HCT116 (cell line): ENCODE measurements around the gene SIK3. TPM values are rescaled to one million over a fixed set of nuclear protein-coding genes. Genes with fewer than 3 reads are reported as not detected.

ENCODE experiments used
- ATAC-seq: fragments of 200-7000 bp; cut with Tn5 transposase; 2 replicates; pipeline ENCODE4 v1.9.1; 2020; ENCODE audit warnings: mild to moderate bottlenecking, moderate library complexity
- BruUV-seq: library from RNA; stranded (reverse); fragments of 400-500 nt; replicated peaks from 2 replicates; lab custom pipeline; 2021; lab: Mats Ljungman, UMichigan
- CTCF ChIA-PET: fragments of 300-600 bp; sonication (Branson Sonifier 250); formaldehyde crosslinking; loops from one replicate; lab custom pipeline; 2021; ENCODE audit warnings: antibody characterized with exemption; lab: Charles Lee
- POLR2A ChIA-PET: fragments of 300-600, 350-600 bp; sonication (Branson Sonifier 250); formaldehyde crosslinking; loops from one replicate; lab custom pipeline; 2021; ENCODE audit warnings: antibody characterized with exemption; lab: Charles Lee
- RAD21 ChIA-PET, 2 experiments: fragments of 300-600 bp; sonication (Branson Sonifier 250); formaldehyde crosslinking; loops; one replicate each; lab custom pipeline; 2023; ENCODE audit warnings: low total read pairs in 2 of 2; ENCODE audit not compliant: uncharacterized antibody in 2 of 2, unreplicated experiment in 2 of 2, low non-redundant PET in 1 of 2; lab: Charles Lee
- DNase-seq: peaks from one replicate; pipeline ENCODE4 v3.0.0-alpha.2; 2010; ENCODE audit warnings: low read depth, low spot score
- H2AFZ ChIP-seq: fragments of 200-600 bp; shearing (Covaris generic), sonication (generic); 2 replicates; pipeline ENCODE4 v1.6.1; 2017; ENCODE audit warnings: low read depth, mixed run types, mixed read lengths, antibody characterized with exemption, low read length; ENCODE audit not compliant: poor library complexity, severe bottlenecking
- H3K27ac ChIP-seq: 2 replicates; pipeline ENCODE4 v1.5.1; 2012; ENCODE audit warnings: low read depth, low read length
- H3K27me3 ChIP-seq: fragments of 200-600 bp; sonication (generic); 2 replicates; pipeline ENCODE4 v1.6.1; 2016; ENCODE audit warnings: mixed run types, low read length, mixed read lengths; ENCODE audit not compliant: insufficient read depth
- H3K36me3 ChIP-seq, 2 experiments: fragments of 200-500 bp in 1 of 2; fragments of 200-600 bp in 1 of 2; sonication (Bioruptor generic) in 1 of 2; sonication (generic) in 1 of 2; 2 replicates each; pipeline versions ENCODE4 v1.5.1 to v1.6.1; 2014 to 2016; ENCODE audit warnings: low read length in 2 of 2, inconsistent platforms in 1 of 2, mixed read lengths in 1 of 2, mixed run types in 1 of 2; ENCODE audit not compliant: insufficient read depth in 2 of 2, control insufficient read depth in 1 of 2
- H3K4me1 ChIP-seq, 2 experiments: fragments of 200-600 bp in 1 of 2; sonication (generic) in 1 of 2; 2 replicates each; pipeline versions ENCODE4 v1.5.1 to v1.6.1; 2012 to 2017; ENCODE audit warnings: low read length in 2 of 2, inconsistent platforms in 1 of 2, mild to moderate bottlenecking in 1 of 2, mixed read lengths in 1 of 2, mixed run types in 1 of 2, moderate library complexity in 1 of 2; ENCODE audit not compliant: insufficient read depth in 2 of 2, control insufficient read depth in 1 of 2
- H3K4me2 ChIP-seq: fragments of 200-600 bp; sonication (generic); 2 replicates; pipeline ENCODE4 v1.6.1; 2017; ENCODE audit warnings: mixed run types, low read length, mixed read lengths
- H3K4me3 ChIP-seq, 2 experiments: fragments of 200-600 bp in 1 of 2; sonication (generic) in 1 of 2; replicated peaks in 1 of 2; 2 replicates each; pipeline ENCODE4 v1.5.1; 2011 to 2016; ENCODE audit warnings: low read length in 2 of 2, control low read depth in 1 of 2, low read depth in 1 of 2, mild to moderate bottlenecking in 1 of 2, mixed read lengths in 1 of 2, mixed run types in 1 of 2
- H3K79me2 ChIP-seq: fragments of 200-600 bp; sonication (generic); 2 replicates; pipeline ENCODE4 v1.6.1; 2017; ENCODE audit warnings: mild to moderate bottlenecking, mixed run types, low read length, moderate library complexity, mixed read lengths; ENCODE audit not compliant: insufficient read depth
- H3K9ac ChIP-seq: fragments of 200-600 bp; sonication (generic); 2 replicates; pipeline ENCODE4 v1.6.1; 2016; ENCODE audit warnings: low read length, mixed read lengths
- H3K9me2 ChIP-seq: fragments of 200-600 bp; sonication (generic), shearing (Covaris generic); 2 replicates; pipeline ENCODE4 v1.6.1; 2017; ENCODE audit warnings: mixed run types, mild to moderate bottlenecking, moderate library complexity; ENCODE audit not compliant: insufficient read depth
- H3K9me3 ChIP-seq, 2 experiments: fragments of 200-500 bp in 1 of 2; fragments of 200-600 bp in 1 of 2; sonication (Bioruptor generic) in 1 of 2; sonication (generic) in 1 of 2; 2 replicates each; pipeline ENCODE4 v1.6.1; 2014 to 2017; ENCODE audit warnings: low read length in 2 of 2, mixed read lengths in 2 of 2, inconsistent platforms in 1 of 2, low read depth in 1 of 2, mild to moderate bottlenecking in 1 of 2, mixed run types in 1 of 2, moderate library complexity in 1 of 2; ENCODE audit not compliant: control insufficient read depth in 1 of 2, insufficient read depth in 1 of 2
- H4K20me1 ChIP-seq: fragments of 200-600 bp; sonication (generic), shearing (Covaris generic); 2 replicates; pipeline ENCODE4 v1.6.1; 2017; ENCODE audit warnings: mixed run types, mild to moderate bottlenecking, moderate library complexity; ENCODE audit not compliant: insufficient read depth
- CBX3 ChIP-seq: IDR thresholded peaks from 2 replicates; pipeline ENCODE4 v1.6.1; 2012; ENCODE audit warnings: low read depth
- CEBPB ChIP-seq: IDR thresholded peaks from 2 replicates; pipeline ENCODE4 v1.6.1; 2012; ENCODE audit warnings: low read depth
- ELF1 ChIP-seq: IDR thresholded peaks from 2 replicates; pipeline ENCODE4 v1.6.1; 2012; ENCODE audit warnings: low read depth, borderline replicate concordance
- EZH2 ChIP-seq: fragments of 200-600 bp; sonication (generic); IDR thresholded peaks from 2 replicates; pipeline ENCODE4 v1.6.1; 2017; ENCODE audit warnings: antibody characterized with exemption, mixed run types
- FOSL1 ChIP-seq: IDR thresholded peaks from 2 replicates; pipeline ENCODE4 v1.6.1; 2012; ENCODE audit warnings: low read depth
- JUND ChIP-seq: IDR thresholded peaks from 2 replicates; pipeline ENCODE4 v1.6.1; 2012
- MAX ChIP-seq: IDR thresholded peaks from 2 replicates; pipeline ENCODE4 v1.6.1; 2012
- POLR2A ChIP-seq: IDR thresholded peaks from 2 replicates; pipeline ENCODE4 v1.7.0; 2011; ENCODE audit warnings: borderline replicate concordance; ENCODE audit not compliant: insufficient read depth, insufficient read length; ENCODE audit errors: extremely low read depth
- RAD21 ChIP-seq: IDR thresholded peaks from 2 replicates; pipeline ENCODE4 v1.6.1; 2012; ENCODE audit warnings: low read depth, mild to moderate bottlenecking
- SIN3A ChIP-seq: IDR thresholded peaks from 2 replicates; pipeline ENCODE4 v1.6.1; 2012; ENCODE audit warnings: low read depth
- SP1 ChIP-seq: IDR thresholded peaks from 2 replicates; pipeline ENCODE4 v1.6.1; 2012; ENCODE audit warnings: low read depth
- ZBTB33 ChIP-seq: IDR thresholded peaks from 2 replicates; pipeline ENCODE4 v1.6.1; 2011; ENCODE audit warnings: mild to moderate bottlenecking, low read length, moderate library complexity; ENCODE audit not compliant: insufficient replicate concordance; ENCODE audit errors: extremely low read depth
- ZFX ChIP-seq: fragments of 450-650 bp; IDR thresholded peaks from 2 replicates; pipeline ENCODE4 v1.6.1; 2017
- ZNF274 ChIP-seq: fragments of 200-500 bp; sonication (Bioruptor generic); IDR thresholded peaks from 2 replicates; pipeline ENCODE4 v1.6.1; 2014; ENCODE audit warnings: mild to moderate bottlenecking, low read depth, low read length, inconsistent platforms
- intact Hi-C: fragments of 100-400 bp; cut with micrococcal nuclease; formaldehyde crosslinking; loops from 2 replicates; pipeline ENCODE4 v1.10.0; 2022
- total RNA-seq: library from RNA; stranded (reverse); gene quantifications from one replicate; pipeline ENCODE4 v1.2.1, GENCODE V29; 2021; ENCODE audit not compliant: unreplicated experiment
- TF ChIP-seq, protein P1 (sequence below), 3 experiments: fragments of 200-600 bp in 1 of 3; sonication (generic) in 1 of 3; IDR thresholded peaks in 2 of 3; conservative IDR thresholded peaks in 1 of 3; 2 replicates each; pipeline ENCODE4 v1.5.1; 2012 to 2017; ENCODE audit warnings: low read depth in 2 of 3, low read length in 2 of 3, antibody characterized with exemption in 1 of 3, borderline replicate concordance in 1 of 3, control low read depth in 1 of 3, mild to moderate bottlenecking in 1 of 3, mixed read lengths in 1 of 3, mixed run types in 1 of 3, moderate library complexity in 1 of 3; ENCODE audit not compliant: insufficient read depth in 1 of 3

The SIK3 gene
- total RNA-seq, 1 experiment from 2014 or later = 21.0 TPM

- Histone ChIP-seq H2AFZ (no peak overlapping the region), H3K9me3 (no peaks in the 10 kb centered on the region), H3K79me2 (peaks cover 67% of the 10 kb centered on the region), H3K27me3 (no peaks in the 10 kb centered on the region), H3K4me2 (no peak overlapping the region), H3K4me3 (no peak overlapping the region), H3K27ac (no peak overlapping the region), H4K20me1 (peaks cover 11% of the 10 kb centered on the region; the same call in 1 of the 2 replicates), H3K4me1 (peaks cover 0 to 3% of the 10 kb centered on the region in 2 experiments; a peak in 1 of 4 replicates), H3K36me3 (no peaks in the 10 kb centered on the region), H3K9me2 (no peaks in the 10 kb centered on the region), H3K9ac (no peak overlapping the region)
- RAD21 ChIA-PET = interaction anchor here in 1 of 2 experiments (0.5 kb wide), 1 partner anchor 150 kb away, joined by 3 read pairs; no protein-coding TSS in a partner anchor
- intact Hi-C loops = no loop called here
- CTCF ChIA-PET = no interaction called here
- POLR2A ChIA-PET = no interaction called here
- no peak for ATAC-seq
- no peak for DNase-seq
- BruUV-seq = no TSS peak
- TF ChIP-seq ELF1 = no peak
- no peak for TF ChIP-seq CEBPB
- TF ChIP-seq ZBTB33 = no peak
- TF ChIP-seq ZNF274 = no peak
- TF ChIP-seq POLR2A = no peak
- TF ChIP-seq RAD21 = no peak
- TF ChIP-seq, protein P1, sequence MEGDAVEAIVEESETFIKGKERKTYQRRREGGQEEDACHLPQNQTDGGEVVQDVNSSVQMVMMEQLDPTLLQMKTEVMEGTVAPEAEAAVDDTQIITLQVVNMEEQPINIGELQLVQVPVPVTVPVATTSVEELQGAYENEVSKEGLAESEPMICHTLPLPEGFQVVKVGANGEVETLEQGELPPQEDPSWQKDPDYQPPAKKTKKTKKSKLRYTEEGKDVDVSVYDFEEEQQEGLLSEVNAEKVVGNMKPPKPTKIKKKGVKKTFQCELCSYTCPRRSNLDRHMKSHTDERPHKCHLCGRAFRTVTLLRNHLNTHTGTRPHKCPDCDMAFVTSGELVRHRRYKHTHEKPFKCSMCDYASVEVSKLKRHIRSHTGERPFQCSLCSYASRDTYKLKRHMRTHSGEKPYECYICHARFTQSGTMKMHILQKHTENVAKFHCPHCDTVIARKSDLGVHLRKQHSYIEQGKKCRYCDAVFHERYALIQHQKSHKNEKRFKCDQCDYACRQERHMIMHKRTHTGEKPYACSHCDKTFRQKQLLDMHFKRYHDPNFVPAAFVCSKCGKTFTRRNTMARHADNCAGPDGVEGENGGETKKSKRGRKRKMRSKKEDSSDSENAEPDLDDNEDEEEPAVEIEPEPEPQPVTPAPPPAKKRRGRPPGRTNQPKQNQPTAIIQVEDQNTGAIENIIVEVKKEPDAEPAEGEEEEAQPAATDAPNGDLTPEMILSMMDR (IDR thresholded peaks at IDR 0.05 in 2 of 3, conservative IDR thresholded peaks at IDR 0.05 in 1 of 3; ENCODE audit: borderline replicate concordance in 1 of 3, insufficient read depth in 1 of 3, low read depth in 2 of 3, low read length in 2 of 3) = no peak
- TF ChIP-seq EZH2 = no peak
- TF ChIP-seq JUND = no peak
- TF ChIP-seq ZFX = no peak
- TF ChIP-seq MAX = no peak
- no peak for TF ChIP-seq SP1
- TF ChIP-seq SIN3A = no peak
- TF ChIP-seq CBX3 = no peak
- no peak for TF ChIP-seq FOSL1
Measured at GRCh38 chr11:117059611-117060148, 38.5 kb downstream of the SIK3 start.
